ENCODE measurements around the gene RELA.

DNA sequence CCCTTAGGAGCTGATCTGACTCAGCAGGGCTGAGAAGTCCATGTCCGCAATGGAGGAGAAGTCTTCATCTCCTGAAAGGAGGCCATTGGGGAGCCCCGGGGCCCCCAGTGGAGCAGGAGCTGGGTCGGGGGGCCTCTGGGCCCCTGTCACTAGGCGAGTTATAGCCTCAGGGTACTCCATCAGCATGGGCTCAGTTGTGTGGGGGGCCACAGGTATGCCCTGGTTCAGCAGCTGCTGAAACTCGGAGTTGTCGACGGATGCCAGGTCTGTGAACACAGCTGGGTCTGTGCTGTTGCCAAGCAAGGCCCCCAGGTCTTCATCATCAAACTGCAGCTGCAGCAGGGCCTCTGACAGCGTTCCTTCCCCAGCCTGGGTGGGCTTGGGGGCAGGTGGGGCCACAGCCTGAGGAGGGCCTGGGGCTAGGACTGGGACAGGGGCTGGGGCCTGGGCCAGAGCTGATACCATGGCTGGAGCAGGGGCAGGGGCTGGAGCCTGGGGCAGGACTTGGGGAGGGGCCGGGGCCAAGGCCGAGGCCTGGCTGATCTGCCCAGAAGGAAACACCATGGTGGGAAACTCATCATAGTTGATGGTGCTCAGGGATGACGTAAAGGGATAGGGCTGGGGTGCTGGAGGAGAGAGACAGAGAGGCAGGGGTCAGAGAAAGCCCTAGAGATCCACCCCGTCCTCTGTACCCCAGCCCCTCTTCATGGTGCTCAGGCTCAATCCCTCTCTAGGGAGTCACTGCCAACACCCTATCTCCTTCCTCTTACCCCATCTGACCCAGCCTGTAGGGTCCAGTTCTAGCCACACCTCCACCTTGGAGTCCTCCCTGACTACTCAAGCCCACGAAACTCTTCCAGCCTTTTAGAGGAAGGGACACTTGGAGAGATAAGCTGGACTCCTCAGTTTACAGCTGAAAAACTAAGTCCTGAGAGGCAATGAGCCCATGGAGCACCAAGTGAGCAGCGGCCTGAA, 8.1 kb downstream of the RELA start:
- TF ChIP-seq, protein P1, sequence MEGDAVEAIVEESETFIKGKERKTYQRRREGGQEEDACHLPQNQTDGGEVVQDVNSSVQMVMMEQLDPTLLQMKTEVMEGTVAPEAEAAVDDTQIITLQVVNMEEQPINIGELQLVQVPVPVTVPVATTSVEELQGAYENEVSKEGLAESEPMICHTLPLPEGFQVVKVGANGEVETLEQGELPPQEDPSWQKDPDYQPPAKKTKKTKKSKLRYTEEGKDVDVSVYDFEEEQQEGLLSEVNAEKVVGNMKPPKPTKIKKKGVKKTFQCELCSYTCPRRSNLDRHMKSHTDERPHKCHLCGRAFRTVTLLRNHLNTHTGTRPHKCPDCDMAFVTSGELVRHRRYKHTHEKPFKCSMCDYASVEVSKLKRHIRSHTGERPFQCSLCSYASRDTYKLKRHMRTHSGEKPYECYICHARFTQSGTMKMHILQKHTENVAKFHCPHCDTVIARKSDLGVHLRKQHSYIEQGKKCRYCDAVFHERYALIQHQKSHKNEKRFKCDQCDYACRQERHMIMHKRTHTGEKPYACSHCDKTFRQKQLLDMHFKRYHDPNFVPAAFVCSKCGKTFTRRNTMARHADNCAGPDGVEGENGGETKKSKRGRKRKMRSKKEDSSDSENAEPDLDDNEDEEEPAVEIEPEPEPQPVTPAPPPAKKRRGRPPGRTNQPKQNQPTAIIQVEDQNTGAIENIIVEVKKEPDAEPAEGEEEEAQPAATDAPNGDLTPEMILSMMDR (IDR thresholded peaks at IDR 0.05): no peak
- no peak for TF ChIP-seq EZH2 (IDR thresholded peaks at IDR 0.05; ENCODE audit: borderline replicate concordance, insufficient read depth, low read depth, low read length, poor library complexity, severe bottlenecking)

Data from B cell (primary cell).